KBM-7 (cell line): ENCODE measurements around the gene ACP6.

Source experiments
- DNase-seq: peaks from one replicate; pipeline ENCODE4 v3.0.0-alpha.2; 2015
- in situ Hi-C: fragments of 300-500 bp; cut with MboI; formaldehyde crosslinking; loops from 2 replicates; pipeline ENCODE4 v1.14.3; 2020; ENCODE audit warnings: low sequenced_read_pairs, low pct_unique_long_range_greater_than_20kb, mixed read lengths

The ACP6 gene

GRCh38 chr1:147654511-147654910 is 15.8 kb downstream of the ACP6 start:
- DNase-seq, result no peak
- in situ Hi-C loops, result no loop called here

- no peak for DNase-seq
- in situ Hi-C loops, result no loop called here
These were observed 18.0 kb downstream of the ACP6 start for GRCh38 chr1:147652306-147652705.

GRCh38 chr1:147651466-147651865 is 18.9 kb downstream of the ACP6 start:
- DNase-seq, result no peak
- in situ Hi-C loops, result no loop called here

GRCh38 chr1:147648933-147649332 is 21.4 kb downstream of the ACP6 start:
- no peak for DNase-seq
- in situ Hi-C loops, result loop anchor here (25.0 kb wide), 1 partner anchor 137 kb away; no protein-coding TSS in a partner anchor

- in situ Hi-C loops, result loop anchor here (25.0 kb wide), 1 partner anchor 136 kb away; no protein-coding TSS in a partner anchor
- no peak for DNase-seq
These were observed 22.3 kb downstream of the ACP6 start for GRCh38 chr1:147647796-147648633.

- in situ Hi-C loops, result loop anchor here (25.0 kb wide), 1 partner anchor 132 kb away; no protein-coding TSS in a partner anchor
- DNase-seq, result no peak
These were observed 26.4 kb downstream of the ACP6 start for GRCh38 chr1:147643974-147644373.

GRCh38 chr1:147641695-147642592 is 28.4 kb downstream of the ACP6 start:
- peak; percentile 56 for DNase-seq
- in situ Hi-C loops, result loop anchor here (25.0 kb wide), 1 partner anchor 130 kb away; no protein-coding TSS in a partner anchor

GRCh38 chr1:147641291-147641690 is 29.0 kb downstream of the ACP6 start:
- no peak for DNase-seq
- in situ Hi-C loops, result loop anchor here (25.0 kb wide), 1 partner anchor 129 kb away; no protein-coding TSS in a partner anchor

- DNase-seq, result peak; percentile 75
- in situ Hi-C loops, result loop anchor here (25.0 kb wide), 1 partner anchor 128 kb away; no protein-coding TSS in a partner anchor
These were observed 29.7 kb downstream of the ACP6 start for GRCh38 chr1:147640553-147641165.

- no peak for DNase-seq
- in situ Hi-C loops, result loop anchor here (25.0 kb wide), 1 partner anchor 124 kb away; no protein-coding TSS in a partner anchor
These were observed 34.0 kb downstream of the ACP6 start for GRCh38 chr1:147636314-147636713.

GRCh38 chr1:147635342-147635741 is 35.0 kb downstream of the ACP6 start:
- in situ Hi-C loops, result loop anchor here (25.0 kb wide), 1 partner anchor 123 kb away; no protein-coding TSS in a partner anchor
- peak; percentile 78 for DNase-seq

- no peak for DNase-seq
- in situ Hi-C loops, result loop anchor here (25.0 kb wide), 1 partner anchor 122 kb away; no protein-coding TSS in a partner anchor
These were observed 35.7 kb downstream of the ACP6 start for GRCh38 chr1:147634645-147635044.

GRCh38 chr1:147633759-147634158 is 36.6 kb downstream of the ACP6 start:
- no peak for DNase-seq
- in situ Hi-C loops, result loop anchor here (25.0 kb wide), 1 partner anchor 121 kb away; no protein-coding TSS in a partner anchor

GRCh38 chr1:147631839-147632238 is 38.5 kb downstream of the ACP6 start:
- DNase-seq, result no peak
- in situ Hi-C loops, result loop anchor here (25.0 kb wide), 1 partner anchor 120 kb away; no protein-coding TSS in a partner anchor

- in situ Hi-C loops, result loop anchor here (25.0 kb wide), 1 partner anchor 118 kb away; no protein-coding TSS in a partner anchor
- DNase-seq, result no peak
These were observed 39.9 kb downstream of the ACP6 start for GRCh38 chr1:147630447-147630846.

GRCh38 chr1:147630022-147630421 is 40.3 kb downstream of the ACP6 start:
- no peak for DNase-seq
- in situ Hi-C loops, result loop anchor here (25.0 kb wide), 1 partner anchor 118 kb away; no protein-coding TSS in a partner anchor

- DNase-seq, result no peak
- in situ Hi-C loops, result loop anchor here (25.0 kb wide), 1 partner anchor 116 kb away; no protein-coding TSS in a partner anchor
These were observed 41.9 kb downstream of the ACP6 start for GRCh38 chr1:147628441-147628840.

- peak; percentile 66 for DNase-seq
- in situ Hi-C loops, result loop anchor here (25.0 kb wide), 1 partner anchor 115 kb away; no protein-coding TSS in a partner anchor
These were observed 42.8 kb downstream of the ACP6 start for GRCh38 chr1:147627435-147628110.
